Keratinocyte (primary cell): ENCODE data around the gene DCP1B. TPM values are rescaled to one million over a fixed set of nuclear protein-coding genes. Genes with fewer than 3 reads are reported as not detected.

Experiments
- DNase-seq: peaks from one replicate; pipeline ENCODE4 v3.0.0-alpha.2; 2011; ENCODE audit warnings: low read depth, missing footprints, low spot score
- FAIRE-seq: peaks from 2 replicates; lab custom pipeline; 2011; peaks lifted over from hg19 to GRCh38; lab: Jason Lieb, UNC
- H2AFZ ChIP-seq: 2 replicates; pipeline ENCODE4 v1.6.0; 2012; ENCODE audit warnings: low read length, control low read depth, inconsistent platforms; ENCODE audit not compliant: control insufficient read depth
- H3K27ac ChIP-seq: 2 replicates; pipeline ENCODE4 v1.5.1; 2011; ENCODE audit warnings: low read length; ENCODE audit not compliant: control insufficient read depth, insufficient read depth
- H3K27me3 ChIP-seq: 3 replicates; pipeline ENCODE4 v1.6.0; 2011; ENCODE audit warnings: low read length; ENCODE audit not compliant: control insufficient read depth, insufficient read depth; ENCODE audit errors: extremely low read depth
- H3K36me3 ChIP-seq, 2 experiments: 2 replicates in 1 of 2; 3 replicates in 1 of 2; pipeline ENCODE4 v1.5.1; 2011; ENCODE audit warnings: low read length in 2 of 2, mild to moderate bottlenecking in 1 of 2; ENCODE audit not compliant: control insufficient read depth in 2 of 2, insufficient read depth in 2 of 2; ENCODE audit errors: extremely low read depth in 1 of 2
- H3K4me1 ChIP-seq: 3 replicates; pipeline ENCODE4 v1.5.1; 2011; ENCODE audit warnings: low read length; ENCODE audit not compliant: control insufficient read depth, insufficient read depth; ENCODE audit errors: extremely low read depth
- H3K4me2 ChIP-seq: 3 replicates; pipeline ENCODE4 v1.6.0; 2011; ENCODE audit warnings: low read depth, low read length; ENCODE audit not compliant: control insufficient read depth, insufficient read depth; ENCODE audit errors: extremely low read depth
- H3K4me3 ChIP-seq, 3 experiments: fragments of 200-600 bp in 1 of 3; sonication (generic) in 1 of 3; 2 replicates in 2 of 3; 3 replicates in 1 of 3; pipeline ENCODE4 v1.5.1; 2011 to 2016; ENCODE audit warnings: low read length in 3 of 3, mild to moderate bottlenecking in 3 of 3, control low read depth in 2 of 3, inconsistent platforms in 1 of 3, low read depth in 1 of 3, mixed read lengths in 1 of 3, mixed run types in 1 of 3, moderate library complexity in 1 of 3; ENCODE audit not compliant: control insufficient read depth in 2 of 3, insufficient read depth in 2 of 3; ENCODE audit errors: extremely low read depth in 1 of 3
- H3K79me2 ChIP-seq: 2 replicates; pipeline ENCODE4 v1.6.0; 2012; ENCODE audit warnings: low read length; ENCODE audit not compliant: control insufficient read depth, insufficient read depth
- H3K9ac ChIP-seq: 3 replicates; pipeline ENCODE4 v1.6.0; 2011; ENCODE audit warnings: low read length; ENCODE audit not compliant: control insufficient read depth, insufficient read depth; ENCODE audit errors: extremely low read depth
- H3K9me1 ChIP-seq: 3 replicates; pipeline ENCODE4 v1.6.0; 2011; ENCODE audit warnings: low read length; ENCODE audit not compliant: control insufficient read depth, insufficient read depth; ENCODE audit errors: extremely low read depth
- H3K9me3 ChIP-seq: 2 replicates; pipeline ENCODE4 v1.5.1; 2012; ENCODE audit warnings: low read depth, low read length; ENCODE audit not compliant: control insufficient read depth
- H4K20me1 ChIP-seq: 3 replicates; pipeline ENCODE4 v1.6.0; 2011; ENCODE audit warnings: low read length; ENCODE audit not compliant: control insufficient read depth, insufficient read depth; ENCODE audit errors: extremely low read depth
- CTCF ChIP-seq, 3 experiments: IDR thresholded peaks in 1 of 3; conservative IDR thresholded peaks in 1 of 3; optimal IDR thresholded peaks in 1 of 3; 2 replicates in 2 of 3; 3 replicates in 1 of 3; pipeline versions ENCODE3 to v1.5.1; 2011; ENCODE audit warnings: low read length in 3 of 3, mild to moderate bottlenecking in 3 of 3, moderate library complexity in 2 of 3, control low read depth in 1 of 3, inconsistent platforms in 1 of 3; ENCODE audit not compliant: insufficient read depth in 2 of 3; ENCODE audit errors: extremely low read depth in 1 of 3
- EZH2 ChIP-seq: IDR thresholded peaks from one replicate; pipeline ENCODE4 v1.6.1; 2012; ENCODE audit warnings: inconsistent platforms, mild to moderate bottlenecking, low read length, moderate library complexity
- dilution Hi-C: fragments of 300-500 bp; cut with MboI; formaldehyde crosslinking; loops from one replicate; pipeline ENCODE4 v1.7.0; 2020; ENCODE audit warnings: low sequenced_read_pairs; ENCODE audit not compliant: extremely low pct_ligation_motif_present
- polyA plus RNA-seq, 5 experiments: library from polyadenylated mRNA; depleted of rRNA in 3 of 5; stranded (reverse) in 3 of 5; stranded (forward) in 1 of 5; unstranded in 1 of 5; fragments of >200 nt; gene quantifications; 1 replicate in 1 of 5; 2 replicates in 3 of 5; 3 replicates in 1 of 5; pipeline versions ENCODE4 v1.2.1 to v1.2.3, GENCODE V29; 2011 to 2012; ENCODE audit warnings: missing spikeins in 2 of 5, low read depth in 1 of 5, low replicate concordance in 1 of 5

The DCP1B gene
- polyA plus RNA-seq, 1 donor (not counting 4 experiments of a cell fraction or from before 2014, with no cell fraction given): 9.7 TPM

GRCh38 chr12:1931642-1932041 lies 72.6 kb downstream of the DCP1B start:
- Histone ChIP-seq H3K4me1 (no peaks in the 10 kb centered on the region), H3K36me3 (no peaks in the 10 kb centered on the region), H4K20me1 (no peaks in the 10 kb centered on the region), H3K79me2 (no peaks in the 10 kb centered on the region), H3K27me3 (peaks cover 7% of the 10 kb centered on the region), H3K27ac (no peak overlapping the region), H3K4me3 (no peak overlapping the region), H3K9ac (no peak overlapping the region), H3K9me1 (no peaks in the 10 kb centered on the region), H3K9me3 (no peaks in the 10 kb centered on the region), H2AFZ (no peak overlapping the region), H3K4me2 (no peak overlapping the region)
- no peak for DNase-seq
- dilution Hi-C loops: no loop called here
- no peak for TF ChIP-seq CTCF (optimal IDR thresholded peaks at IDR 0.05 in 1 of 3, IDR thresholded peaks at IDR 0.05 in 1 of 3, conservative IDR thresholded peaks at IDR 0.05 in 1 of 3; ENCODE audit: extremely low read depth in 1 of 3, insufficient read depth in 2 of 3, low read length in 3 of 3)
- no peak for TF ChIP-seq EZH2
- no peak for FAIRE-seq

DNA sequence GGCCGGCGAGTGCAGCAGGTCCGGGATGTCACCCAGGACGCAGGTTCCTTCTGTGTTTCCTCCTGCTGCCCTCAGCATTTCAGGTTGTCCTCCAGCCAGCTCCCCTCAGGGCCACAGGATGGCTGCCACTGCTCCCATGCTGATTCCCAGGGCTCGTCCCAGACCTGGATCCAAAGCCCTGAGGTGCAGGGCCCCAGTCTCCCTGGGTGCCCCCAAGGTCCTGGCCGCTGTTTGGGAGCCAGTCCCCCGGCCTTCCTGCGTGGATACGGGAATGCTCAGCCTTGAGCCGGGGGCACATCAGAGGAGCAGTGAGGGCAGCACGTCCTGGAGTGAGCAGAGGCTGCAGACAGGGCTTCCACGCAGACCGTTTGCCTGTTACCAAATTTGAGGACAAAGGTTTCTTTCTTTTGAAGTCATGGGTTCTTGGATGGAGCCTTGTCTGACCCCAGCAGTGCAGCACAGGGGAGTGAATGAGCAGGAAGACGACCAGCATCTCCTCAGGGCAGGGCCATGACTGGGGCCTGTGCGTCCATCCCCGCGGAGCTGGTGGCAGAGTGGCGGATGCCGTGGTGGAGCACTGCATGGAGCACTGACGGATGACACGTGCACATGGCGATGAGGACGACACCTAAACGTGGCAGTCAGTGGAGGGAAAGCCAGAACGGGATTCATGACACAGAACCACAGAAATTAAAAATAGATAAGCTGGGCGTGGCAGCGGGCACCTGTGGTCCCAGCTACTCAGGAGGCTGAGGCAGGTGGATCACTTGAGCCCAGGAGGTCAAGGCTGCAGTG lies 73.3 kb downstream of the DCP1B start:
- H3K79me2 ChIP-seq: no peaks in the 10 kb centered on the region
- peaks cover 7% of the 10 kb centered on the region for H3K27me3 ChIP-seq
- no peak overlapping the region for H3K27ac ChIP-seq
- no peak overlapping the region for H3K9ac ChIP-seq
- dilution Hi-C loops: no loop called here
- no peak overlapping the region for H3K4me2 ChIP-seq
- no peaks in the 10 kb centered on the region for H4K20me1 ChIP-seq
- no peak for FAIRE-seq
- no peak for DNase-seq
- H3K9me1 ChIP-seq: no peaks in the 10 kb centered on the region
- H3K4me1 ChIP-seq: no peaks in the 10 kb centered on the region
- no peaks in the 10 kb centered on the region for H3K36me3 ChIP-seq
- no peak overlapping the region for H3K4me3 ChIP-seq
- no peaks in the 10 kb centered on the region for H3K9me3 ChIP-seq
- H2AFZ ChIP-seq: no peak overlapping the region
- TF ChIP-seq EZH2: no peak
- no peak for TF ChIP-seq CTCF (optimal IDR thresholded peaks at IDR 0.05 in 1 of 3, IDR thresholded peaks at IDR 0.05 in 1 of 3, conservative IDR thresholded peaks at IDR 0.05 in 1 of 3; ENCODE audit: extremely low read depth in 1 of 3, insufficient read depth in 2 of 3, low read length in 3 of 3)
